GM19035 (cell line): ENCODE measurements around the gene COG1.

ENCODE experiments used
- ATAC-seq: cut with Tn5 transposase; IDR thresholded peaks from one replicate; pipeline ENCODE4 v1.9.1; 2021; ENCODE audit not compliant: unreplicated experiment

Gene COG1

DNA sequence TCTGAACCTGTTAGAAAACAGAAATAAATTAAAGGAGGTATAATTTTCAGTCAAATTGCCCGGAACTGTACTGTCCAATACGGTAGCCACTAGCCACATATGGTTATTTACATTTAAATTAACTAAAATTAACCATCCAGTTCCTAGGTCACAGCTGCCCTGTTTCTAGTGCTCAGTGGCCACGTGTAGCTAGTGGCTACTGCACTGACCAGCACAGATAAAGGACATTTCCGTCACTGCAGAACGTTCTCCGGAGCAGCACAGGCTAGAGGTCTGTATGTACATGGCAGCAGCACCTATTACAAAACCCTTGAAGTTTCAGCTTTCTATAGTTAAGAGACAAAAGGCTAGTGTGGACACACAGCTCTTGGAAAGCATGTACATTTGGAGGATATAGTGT, 35.1 kb downstream of the COG1 start:
- no peak for ATAC-seq

DNA sequence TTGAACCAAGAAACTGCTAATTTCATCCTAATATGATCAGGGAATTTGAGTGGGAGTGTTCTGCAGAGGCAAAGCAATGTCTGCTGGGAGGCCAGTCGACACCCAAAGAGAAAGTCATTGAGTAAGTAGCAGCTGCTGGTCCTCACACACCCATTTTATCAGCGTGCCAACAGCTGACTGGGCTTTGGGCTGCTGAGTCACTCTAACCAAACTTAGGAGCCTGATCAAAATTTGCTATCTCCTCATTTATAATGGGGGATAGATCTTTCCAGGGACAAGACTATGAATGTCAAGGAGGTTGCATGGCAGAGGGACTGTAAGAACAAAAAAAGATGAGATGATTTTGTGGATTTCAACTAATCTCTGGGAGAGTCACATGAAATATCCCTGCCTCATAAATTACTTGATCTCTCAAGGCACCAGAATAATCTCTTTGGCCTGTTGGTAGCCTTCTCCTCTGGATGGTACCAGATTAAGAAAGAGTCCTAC, 35.9 kb downstream of the COG1 start:
- no peak for ATAC-seq

DNA sequence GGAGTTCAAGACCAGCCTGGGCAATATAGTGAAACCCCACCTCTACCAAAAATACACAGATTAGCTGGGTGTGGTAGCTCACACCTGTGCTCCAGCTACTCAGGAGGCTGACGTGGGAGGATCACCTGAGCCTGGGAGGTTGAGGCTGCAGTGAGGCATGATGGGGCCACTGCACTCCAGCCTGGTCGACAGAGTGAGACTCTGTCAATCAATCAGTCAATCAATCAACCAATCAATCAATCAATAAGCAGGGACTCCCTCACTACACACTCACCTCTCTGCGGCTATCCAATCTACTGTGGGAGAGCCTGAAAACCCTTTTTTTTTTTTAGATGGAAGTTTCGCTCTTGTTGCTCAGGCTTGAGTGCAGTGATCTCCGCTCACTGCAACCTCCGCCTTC, 37.2 kb downstream of the COG1 start:
- no peak for ATAC-seq

DNA sequence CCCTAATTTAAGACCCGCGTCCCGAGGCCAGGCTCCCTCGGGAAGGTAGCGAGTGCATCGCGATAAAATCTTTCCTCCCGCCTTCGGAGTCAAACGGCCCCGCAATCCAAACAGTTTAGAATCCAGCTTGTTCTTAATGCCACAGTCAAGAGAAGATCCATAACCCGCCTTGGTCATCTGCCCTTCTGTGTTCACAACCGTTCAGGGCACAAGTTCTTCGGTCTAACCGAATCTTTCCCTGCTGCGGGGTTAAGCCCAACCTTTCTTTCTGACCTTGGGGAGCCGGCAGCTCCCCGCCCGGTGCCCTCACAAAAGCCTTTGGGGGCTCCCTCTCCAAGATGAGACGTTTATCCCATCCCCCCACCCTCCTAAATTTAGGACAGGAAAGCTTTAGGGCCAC, 38.5 kb downstream of the COG1 start:
- no peak for ATAC-seq

DNA sequence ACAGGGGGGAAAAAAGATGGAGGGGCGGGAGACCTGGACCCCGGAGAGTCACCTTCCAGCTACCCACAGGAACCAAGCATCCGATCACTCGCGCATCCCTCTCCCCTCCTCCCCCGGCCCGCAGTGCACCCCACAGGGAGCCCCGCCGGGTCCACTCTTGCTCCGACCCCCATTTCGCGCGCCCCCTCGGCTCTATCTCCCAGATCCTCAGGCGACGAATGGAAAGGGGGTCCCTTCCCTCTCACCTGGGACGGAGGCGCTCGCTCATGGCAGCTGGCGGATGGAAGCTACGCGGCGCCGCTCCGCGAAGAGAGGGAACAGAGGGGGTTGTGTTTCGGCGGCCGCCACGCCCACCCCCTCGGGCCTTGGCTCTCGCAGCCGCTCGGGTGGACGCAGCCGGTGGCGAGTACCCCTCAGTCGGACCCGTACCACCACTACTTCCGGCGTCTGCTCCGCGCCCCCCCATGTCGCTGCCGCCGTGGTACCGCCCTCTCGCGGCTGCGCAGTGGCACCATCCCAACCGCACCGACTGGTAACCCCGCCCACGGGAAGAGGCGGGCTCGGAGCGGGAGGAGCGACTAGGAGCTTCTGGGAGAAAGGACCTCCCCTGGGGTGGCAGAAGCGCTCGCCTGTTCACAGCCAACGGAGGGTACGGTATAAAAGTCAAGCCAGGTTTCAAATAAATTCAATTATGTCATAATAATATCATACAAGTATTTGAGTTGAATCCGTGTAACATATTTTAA, 39.2 kb downstream of the COG1 start:
- peak; percentile 79 for ATAC-seq

DNA sequence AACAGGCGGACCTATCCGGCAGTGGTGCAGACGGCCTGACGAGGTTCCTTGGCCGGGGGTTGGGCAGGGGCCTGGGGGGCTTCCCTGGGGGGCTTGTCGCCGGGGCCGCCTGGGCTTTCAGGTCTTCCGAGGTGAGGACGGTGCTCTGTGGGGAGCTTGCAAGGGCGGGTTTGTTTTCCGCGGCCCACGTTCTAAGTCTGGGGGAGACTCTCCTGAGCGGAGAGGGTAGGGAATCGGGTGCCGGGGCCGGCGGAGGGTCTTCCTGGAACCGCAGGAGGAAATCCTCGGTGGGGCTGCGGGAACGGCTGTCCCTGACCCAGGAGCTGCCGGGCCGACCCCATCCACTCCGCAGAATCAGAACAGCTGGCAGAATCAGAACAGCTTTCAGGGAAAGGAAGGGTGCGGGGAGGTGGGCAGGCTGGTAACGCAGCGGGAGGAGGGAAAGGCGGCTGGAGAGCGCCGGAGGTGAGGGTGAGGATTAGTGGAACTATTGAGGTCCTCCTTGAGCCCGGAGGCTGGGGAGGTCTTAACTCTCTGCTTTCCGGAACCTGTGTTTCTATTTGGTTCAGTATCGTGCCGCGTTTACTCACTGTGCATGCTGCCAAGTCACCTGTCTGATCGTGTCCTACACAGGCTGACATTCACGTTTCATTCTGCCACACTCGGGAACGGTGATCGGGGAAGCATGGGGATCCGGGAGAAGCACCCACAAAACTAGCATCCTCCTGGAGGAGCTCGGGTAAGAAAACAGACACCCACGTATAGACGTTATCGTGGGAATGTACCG, 39.9 kb downstream of the COG1 start:
- ATAC-seq = peak; percentile 32

DNA sequence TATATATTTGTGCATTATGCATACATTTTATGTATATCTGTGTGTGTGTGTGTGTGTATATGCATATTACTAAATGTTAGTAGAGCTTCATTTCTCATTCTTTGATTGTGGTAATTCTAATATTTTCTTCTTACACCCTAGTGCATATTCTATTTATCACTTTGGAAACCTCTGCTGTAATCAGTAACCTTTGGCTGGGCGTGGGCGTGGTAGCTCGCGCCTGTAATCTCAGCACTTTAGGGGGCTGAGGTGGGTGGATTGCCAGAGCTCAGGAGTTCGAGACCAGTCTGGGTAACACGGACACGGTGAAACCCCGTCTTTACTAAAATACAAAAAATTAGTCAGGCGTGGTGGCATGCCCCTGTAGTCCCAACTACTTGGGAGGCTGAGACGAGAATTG, 41.9 kb downstream of the COG1 start:
- no peak for ATAC-seq

DNA sequence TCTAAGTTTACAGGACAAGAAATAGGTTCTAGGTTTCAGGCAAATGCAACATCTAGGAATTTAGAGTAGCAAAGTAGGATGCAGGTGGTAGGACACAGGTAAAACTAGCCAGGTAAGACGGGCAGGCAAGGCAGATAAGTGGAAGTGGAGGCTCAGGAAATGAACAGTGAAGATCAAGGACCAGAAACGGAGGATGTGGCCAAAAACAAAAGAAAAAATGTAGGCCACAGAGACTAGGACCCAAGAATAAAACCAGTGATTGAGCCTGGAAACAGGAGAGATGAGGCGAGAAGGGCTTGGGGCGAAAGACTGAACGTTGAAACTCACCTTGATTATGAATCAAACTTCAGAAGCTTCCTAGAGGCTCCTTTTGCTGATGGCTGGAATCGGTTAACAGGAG, 44.9 kb downstream of the COG1 start:
- no peak for ATAC-seq

DNA sequence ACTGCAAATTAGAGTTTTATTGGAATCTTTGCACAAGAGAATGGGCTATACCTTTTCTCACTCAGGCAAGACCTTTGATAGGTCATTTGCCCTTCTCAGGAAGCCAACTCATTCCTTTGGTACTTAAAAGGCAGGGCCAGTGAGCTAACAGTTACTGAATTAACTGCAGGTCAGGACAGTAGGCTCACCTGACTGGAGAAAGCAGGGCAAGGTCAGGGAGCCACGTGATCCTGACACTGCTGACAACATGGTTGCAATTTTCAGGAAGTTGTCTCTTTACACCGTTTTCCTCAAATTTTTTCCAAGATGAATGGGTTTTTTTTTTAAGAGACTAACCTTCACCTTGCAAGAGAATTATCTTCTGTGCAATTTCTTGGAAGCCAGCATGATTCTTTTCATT, 47.7 kb downstream of the COG1 start:
- ATAC-seq = no peak

DNA sequence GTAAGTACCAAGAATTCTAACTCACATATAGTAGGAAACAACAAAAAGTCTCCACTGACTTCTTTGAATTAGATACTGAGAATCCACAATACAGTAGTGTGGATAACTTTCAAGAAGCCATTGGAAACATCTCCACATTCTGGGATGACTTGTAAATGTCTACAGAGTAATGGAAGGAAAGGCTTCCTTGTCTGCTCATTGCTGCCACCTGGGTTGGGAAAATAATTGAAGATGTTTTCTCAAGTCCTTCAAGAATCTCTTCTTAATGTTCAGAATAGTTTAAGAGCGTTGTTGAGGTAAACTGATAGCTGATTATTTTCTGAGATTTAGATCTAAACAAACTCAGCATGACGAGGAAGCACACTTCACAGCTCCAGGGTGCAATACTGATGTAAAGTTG, 54.9 kb downstream of the COG1 start:
- no peak for ATAC-seq

DNA sequence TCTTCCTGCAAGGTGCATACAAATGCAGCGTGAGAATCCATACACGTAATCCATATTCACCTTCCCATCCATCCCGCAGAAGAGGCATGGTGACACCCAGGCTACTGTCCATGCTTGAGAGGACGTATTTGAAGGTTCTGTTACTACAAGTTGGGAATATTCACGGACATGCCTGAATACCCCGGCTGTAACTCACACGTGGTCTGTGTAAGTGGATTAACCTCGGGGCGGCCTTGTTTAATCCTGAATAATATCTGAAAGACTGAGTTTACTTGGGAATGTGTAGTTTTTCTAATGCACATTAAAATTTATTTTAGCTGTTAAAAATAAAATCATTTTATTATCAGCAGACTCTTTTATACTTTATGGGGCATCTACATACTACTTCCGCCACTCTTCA, 55.7 kb downstream of the COG1 start:
- no peak for ATAC-seq

DNA sequence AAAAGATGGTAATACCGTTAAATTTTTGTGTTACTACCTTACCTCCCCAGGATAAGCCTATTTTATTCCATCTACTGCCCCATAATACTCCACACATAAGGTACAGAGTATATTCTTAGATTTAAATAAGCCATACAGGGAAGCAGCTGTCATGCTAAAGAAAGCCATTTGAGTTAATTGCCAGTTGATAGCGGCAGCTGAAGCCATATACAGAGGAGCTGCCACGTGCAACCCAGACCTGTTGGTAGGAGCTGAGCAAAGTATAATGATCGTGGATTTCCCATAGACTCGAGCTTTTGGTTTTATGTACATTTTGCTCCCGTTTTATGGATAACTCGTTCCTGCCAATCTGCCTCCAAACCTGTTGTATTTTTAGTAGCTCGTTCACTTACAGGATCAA, 56.8 kb downstream of the COG1 start:
- ATAC-seq = no peak

DNA sequence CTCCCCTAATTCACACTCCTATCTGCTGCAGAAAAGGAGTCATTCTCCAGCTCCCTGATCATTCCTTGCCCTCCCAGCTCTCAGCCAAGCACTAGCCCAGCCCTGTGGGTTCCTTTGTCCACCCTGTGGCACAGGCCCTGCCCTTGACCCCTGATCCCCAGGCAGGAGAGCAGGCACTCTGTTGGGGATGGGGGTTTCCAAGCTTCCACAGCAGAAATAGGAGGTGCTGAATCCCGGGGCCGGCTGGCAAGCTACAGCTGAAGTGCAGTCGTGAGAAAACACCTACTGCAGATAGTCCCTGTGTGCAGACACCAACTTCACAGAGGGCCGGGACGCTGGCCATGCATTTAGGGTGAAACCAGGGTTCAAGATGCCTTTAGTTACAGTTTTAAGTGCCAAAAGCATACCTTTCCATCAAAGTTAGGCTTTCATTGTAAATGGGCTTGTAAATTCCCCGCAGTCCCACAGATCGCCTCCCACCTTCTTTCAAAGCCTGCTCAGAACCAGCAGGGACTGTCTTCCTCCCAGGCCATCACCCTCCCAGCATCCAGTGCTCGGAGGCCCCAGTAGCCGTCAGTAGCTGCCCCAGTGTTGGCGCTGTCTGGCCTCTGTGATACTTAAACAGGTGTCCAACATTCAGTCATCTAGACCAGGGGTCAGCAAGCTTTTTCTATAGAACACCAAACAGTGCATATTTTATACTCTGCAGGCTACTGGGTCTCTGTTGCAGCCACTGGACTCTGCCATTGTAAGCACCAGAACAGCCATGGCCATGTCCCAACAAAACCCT, 58.2 kb downstream of the COG1 start:
- no peak for ATAC-seq

DNA sequence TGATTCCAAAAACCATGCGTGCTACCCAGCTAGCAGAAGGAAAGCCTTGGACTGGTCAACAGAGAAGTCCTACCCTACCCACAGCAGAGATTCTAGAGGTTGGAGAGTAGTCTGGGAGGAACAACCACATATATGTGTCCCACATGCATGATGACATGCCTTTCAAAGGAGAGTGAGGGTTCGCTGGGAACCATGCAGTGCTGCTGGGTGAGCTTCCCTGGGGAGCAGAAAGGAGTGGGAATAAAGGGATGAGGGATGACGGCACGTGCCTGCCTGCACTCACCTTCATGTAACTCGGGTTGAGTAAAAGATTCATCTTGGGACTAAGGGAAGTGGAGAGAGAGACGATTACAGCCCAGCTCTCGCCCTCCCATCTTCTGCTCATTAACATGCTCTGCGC, 59.0 kb downstream of the COG1 start:
- no peak for ATAC-seq

DNA sequence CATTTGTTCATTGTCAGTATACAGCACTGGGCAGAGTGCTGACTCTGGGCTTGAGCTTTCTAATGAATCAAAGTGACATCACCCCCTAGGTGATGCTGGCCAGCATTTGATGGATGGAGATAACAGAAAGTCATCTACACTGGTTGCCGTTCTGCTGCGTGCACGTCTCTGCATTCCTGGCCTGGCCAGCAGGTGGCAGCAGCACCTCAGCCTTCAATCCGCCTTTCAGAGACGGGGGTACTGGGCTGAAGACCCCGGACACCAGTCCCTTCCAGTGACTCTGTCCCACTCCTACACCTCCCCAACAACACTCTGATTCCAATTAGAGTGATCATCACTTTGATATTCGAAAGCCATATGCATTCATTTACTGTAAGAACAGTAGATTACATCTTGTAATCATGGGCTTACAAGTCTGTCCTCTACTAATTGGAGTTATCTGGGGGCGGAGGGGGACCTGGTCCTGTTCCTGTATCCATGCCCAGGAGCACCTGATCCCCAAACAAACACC, 62.9 kb downstream of the COG1 start:
- ATAC-seq = peak; percentile 55

DNA sequence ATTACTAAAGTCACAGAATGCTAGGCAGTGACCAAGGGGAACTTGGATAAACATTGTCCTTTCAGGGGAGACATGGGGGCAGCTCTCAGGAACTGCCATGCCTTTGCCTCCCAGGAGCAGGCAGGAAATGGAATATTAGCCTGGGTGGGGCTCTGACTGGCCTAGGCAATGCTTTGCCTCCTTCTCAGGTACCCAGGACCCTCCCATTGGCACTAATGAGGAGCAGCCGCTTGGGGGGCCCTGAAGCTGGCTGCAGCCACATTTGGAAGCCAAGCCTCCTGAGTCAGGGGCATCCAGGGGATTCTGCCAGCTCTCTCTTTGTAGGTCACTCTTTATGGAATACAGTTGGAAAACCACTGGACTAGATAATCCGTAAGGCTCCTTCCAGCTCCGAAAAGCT, 63.4 kb downstream of the COG1 start:
- ATAC-seq = no peak

DNA sequence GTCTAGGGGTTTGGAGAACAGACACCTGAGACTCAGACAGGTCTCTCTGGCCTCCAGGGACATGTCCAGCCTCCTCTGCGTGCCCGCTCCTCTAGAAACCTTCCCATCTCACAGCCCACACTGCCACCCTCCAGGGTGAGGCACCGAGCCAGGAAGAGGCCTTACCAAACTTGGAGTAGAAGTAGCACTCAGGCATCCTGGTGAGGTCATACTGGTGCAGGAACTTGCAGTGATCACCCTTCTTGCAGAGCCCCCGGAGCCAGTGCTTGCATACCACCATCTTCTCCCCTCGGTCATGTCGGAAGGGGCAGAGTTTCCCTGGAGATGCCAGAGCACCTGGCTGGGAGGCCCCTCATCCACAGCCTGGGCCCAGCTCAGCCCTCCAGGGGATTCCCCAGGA, 64.7 kb downstream of the COG1 start:
- ATAC-seq = no peak
